ENCODE data around the gene MYD88. TPM values are rescaled to one million over a fixed set of nuclear protein-coding genes. Genes with fewer than 3 reads are reported as not detected.

Gene MYD88
- total RNA-seq, result 7.5 TPM

GRCh38 chr3:38138349-38139190 is at the start of gene MYD88:
Gene MYD88, plus strand, starts transcription at chr3:38138661. Its CDS starts 40 bp downstream, at chr3:38138701.

GRCh38 chr3:38136777-38137614 is 1.5 kb upstream of the MYD88 start, which contains the start of gene ACAA1:
Gene ACAA1, minus strand, starts transcription at chr3:38137127. Its CDS starts 92 bp downstream, at chr3:38137035.

DNA sequence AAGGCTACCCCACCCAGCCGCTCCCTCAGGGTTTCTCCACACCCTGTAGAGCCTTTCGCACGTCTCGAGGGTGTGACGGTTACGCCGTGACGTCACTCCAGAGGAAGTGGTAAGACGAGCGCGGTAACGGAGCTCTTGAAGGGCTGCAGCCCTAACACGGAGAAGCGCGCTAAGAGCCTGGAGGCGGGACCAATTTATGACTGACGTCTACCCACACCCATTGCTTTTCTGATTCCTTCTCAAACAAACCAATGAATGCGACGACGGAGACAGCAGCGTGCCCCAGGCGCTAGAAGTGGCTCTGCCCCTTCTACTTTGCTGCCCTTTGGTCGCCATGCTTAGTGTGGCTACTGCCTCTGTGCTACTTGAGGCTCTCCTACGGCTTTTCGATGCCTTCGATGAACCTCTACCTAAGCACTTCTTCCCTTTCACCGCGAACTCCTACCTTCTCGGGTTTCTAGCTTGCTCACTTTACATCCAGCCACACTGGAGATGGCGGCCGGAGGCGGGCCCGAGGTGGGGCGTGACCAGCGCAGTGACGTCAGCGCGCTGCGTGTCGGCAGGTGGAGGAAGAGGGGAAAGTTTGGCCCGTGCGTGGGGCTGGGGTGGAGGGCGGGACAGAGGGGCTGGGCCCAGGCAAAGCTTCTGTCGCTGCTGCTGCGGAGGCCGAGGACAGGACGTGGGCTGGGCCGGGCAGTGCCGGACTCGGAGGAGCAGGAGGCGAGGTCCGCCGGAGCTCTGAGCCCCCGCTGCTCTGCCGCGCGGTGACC is 26.7 kb downstream of the MYD88 start, which contains the start of gene OXSR1:
Gene OXSR1 (plus strand): TSS at position 586 of the 770 bp plus-strand sequence. CDS start 340 bp downstream, outside the sequence.

Small RNA genes lying within 50 kb of the gene (small RNA-seq; reads per million reads assigned to genes)
- gene RF00019 (ENCODE audit: low replicate concordance), result not detected

Other genes starting within 250 kb of the MYD88 start
- gene VILL, start 147.9 kb upstream of the MYD88 start, total RNA-seq, result 17.5 TPM
- gene PLCD1, start 109.0 kb upstream of the MYD88 start, total RNA-seq, result 4.7 TPM
- gene DLEC1, start 99.5 kb upstream of the MYD88 start, total RNA-seq, result 1.6 TPM
- 40.7 TPM for gene ACAA1, start 1.5 kb upstream of the MYD88 start, total RNA-seq
- gene OXSR1, start 26.9 kb downstream of the MYD88 start, total RNA-seq, result 57.0 TPM
- 1.3 TPM for gene SLC22A13, start 127.2 kb downstream of the MYD88 start, total RNA-seq
- 1.3 TPM for gene SLC22A14, start 143.6 kb downstream of the MYD88 start, total RNA-seq
- gene XYLB, start 208.1 kb downstream of the MYD88 start, total RNA-seq, result 10.3 TPM

Measured in parietal lobe (tissue), 2 donors.